DND-41 (cell line): ENCODE results near the gene OLIG2.

Experiments
- ATAC-seq: fragments of 200-7000 bp; cut with Tn5 transposase; 3 replicates; pipeline ENCODE4 v1.9.1; 2021; ENCODE audit warnings: low read depth; ENCODE audit not compliant: insufficient read depth
- DNase-seq: peaks from one replicate; pipeline ENCODE4 v3.0.0-alpha.2; 2020
- H2AFZ ChIP-seq: 2 replicates; pipeline ENCODE4 v1.6.0; 2012; ENCODE audit warnings: low read depth, low read length
- H3K27ac ChIP-seq: 2 replicates; pipeline ENCODE4 v1.5.1; 2012; ENCODE audit warnings: low read length, inconsistent platforms
- H3K27me3 ChIP-seq: fragments of 200-600 bp; sonication (generic); 2 replicates; pipeline ENCODE4 v1.6.0; 2012; ENCODE audit warnings: low read length, mild to moderate bottlenecking, inconsistent platforms; ENCODE audit not compliant: insufficient read depth, poor library complexity
- H3K36me3 ChIP-seq: 2 replicates; pipeline ENCODE4 v1.5.1; 2012; ENCODE audit warnings: low read length, inconsistent platforms; ENCODE audit not compliant: insufficient read depth
- H3K4me1 ChIP-seq: 2 replicates; pipeline ENCODE4 v1.5.1; 2012; ENCODE audit warnings: mild to moderate bottlenecking, low read length; ENCODE audit not compliant: insufficient read depth
- H3K4me2 ChIP-seq: 2 replicates; pipeline ENCODE4 v1.6.0; 2012; ENCODE audit warnings: mild to moderate bottlenecking, moderate library complexity, low read length, inconsistent platforms; ENCODE audit not compliant: insufficient read depth
- H3K4me3 ChIP-seq, 2 experiments: fragments of 200-600 bp in 1 of 2; shearing (Covaris generic) in 1 of 2; 2 replicates each; pipeline ENCODE4 v1.5.1; 2012 to 2016; ENCODE audit warnings: inconsistent platforms in 2 of 2, low read length in 2 of 2, mild to moderate bottlenecking in 2 of 2, low read depth in 1 of 2, moderate library complexity in 1 of 2
- H3K79me2 ChIP-seq: 2 replicates; pipeline ENCODE4 v1.6.0; 2012; ENCODE audit warnings: low read length, inconsistent platforms; ENCODE audit not compliant: insufficient read depth
- H3K9ac ChIP-seq: 2 replicates; pipeline ENCODE4 v1.6.0; 2012; ENCODE audit warnings: low read depth, mild to moderate bottlenecking, inconsistent platforms, low read length, moderate library complexity
- H3K9me3 ChIP-seq: 2 replicates; pipeline ENCODE4 v1.5.1; 2012; ENCODE audit warnings: low read length, moderate library complexity, mild to moderate bottlenecking, inconsistent platforms; ENCODE audit not compliant: insufficient read depth, severe bottlenecking
- H4K20me1 ChIP-seq: 2 replicates; pipeline ENCODE4 v1.6.0; 2012; ENCODE audit warnings: low read length; ENCODE audit not compliant: insufficient read depth
- CTCF ChIP-seq: IDR thresholded peaks from 2 replicates; pipeline ENCODE4 v1.5.1; 2012; ENCODE audit warnings: borderline replicate concordance, low read length, moderate library complexity, mild to moderate bottlenecking; ENCODE audit not compliant: poor library complexity, severe bottlenecking; ENCODE audit errors: extremely low read depth
- EZH2 ChIP-seq: IDR thresholded peaks from 3 replicates; pipeline ENCODE4 v1.6.1; 2012; ENCODE audit warnings: borderline replicate concordance, low read depth, mild to moderate bottlenecking, moderate library complexity, low read length, inconsistent platforms; ENCODE audit not compliant: severe bottlenecking

OLIG2 gene

GRCh38 chr21:33069243-33069642, 43.5 kb downstream of the OLIG2 start:
- H3K9me3 ChIP-seq, result no peaks in the 10 kb centered on the region
- TF ChIP-seq CTCF (no peak), EZH2 (no peak)
- no peak for ATAC-seq
- no peak overlapping the region for H2AFZ ChIP-seq
- H3K4me1 ChIP-seq, result peaks cover 10% of the 10 kb centered on the region
- H3K27ac ChIP-seq, result no peak overlapping the region
- H3K4me3 ChIP-seq, result no peak overlapping the region
- H3K36me3 ChIP-seq, result no peaks in the 10 kb centered on the region
- H4K20me1 ChIP-seq, result no peaks in the 10 kb centered on the region
- no peak for DNase-seq
- peaks cover 27% of the 10 kb centered on the region for H3K27me3 ChIP-seq
- no peak overlapping the region for H3K9ac ChIP-seq
- H3K79me2 ChIP-seq, result no peaks in the 10 kb centered on the region
- H3K4me2 ChIP-seq, result no peak overlapping the region

GRCh38 chr21:33069645-33069993, 43.9 kb downstream of the OLIG2 start:
- no peak for TF ChIP-seq CTCF
- no peak for TF ChIP-seq EZH2
- Histone ChIP-seq H3K4me1 (peaks cover 10% of the 10 kb centered on the region), H3K4me2 (no peak overlapping the region), H3K36me3 (no peaks in the 10 kb centered on the region), H3K9me3 (no peaks in the 10 kb centered on the region), H3K79me2 (no peaks in the 10 kb centered on the region), H4K20me1 (no peaks in the 10 kb centered on the region), H2AFZ (no peak overlapping the region), H3K27me3 (peaks cover 31% of the 10 kb centered on the region), H3K27ac (no peak overlapping the region), H3K9ac (no peak overlapping the region), H3K4me3 (no peak overlapping the region)
- ATAC-seq, result no peak
- no peak for DNase-seq

- no peak within 1 kb of the TSS for H3K4me2 ChIP-seq
- no peak within 1 kb of the TSS for H3K4me3 ChIP-seq
- H3K9me3 ChIP-seq, result no peaks in the 10 kb centered on the region
- no peaks in the 10 kb centered on the region for H4K20me1 ChIP-seq
- no peaks in the 10 kb centered on the region for H3K36me3 ChIP-seq
- no peak for DNase-seq
- H2AFZ ChIP-seq, result no peak within 1 kb of the TSS
- peaks cover 32% of the 10 kb centered on the region for H3K27me3 ChIP-seq
- TF ChIP-seq EZH2 (no peak), CTCF (no peak)
- peaks cover 10% of the 10 kb centered on the region for H3K4me1 ChIP-seq
- ATAC-seq, result no peak
- no peaks in the 10 kb centered on the region for H3K79me2 ChIP-seq
- no peak within 1 kb of the TSS for H3K27ac ChIP-seq
- H3K9ac ChIP-seq, result no peak within 1 kb of the TSS
These were observed 44.4 kb downstream of the OLIG2 start, which contains the start of gene OLIG1 for GRCh38 chr21:33069994-33070743. TSS of gene OLIG1 (plus strand) at chr21:33070141. CDS start at chr21:33070247, 106 bp downstream.

- no peak for ATAC-seq
- Histone ChIP-seq H2AFZ (no peak overlapping the region), H3K4me2 (no peak overlapping the region), H4K20me1 (no peaks in the 10 kb centered on the region), H3K4me3 (no peak overlapping the region), H3K79me2 (no peaks in the 10 kb centered on the region), H3K9me3 (no peaks in the 10 kb centered on the region), H3K27ac (no peak overlapping the region), H3K27me3 (peaks cover 35% of the 10 kb centered on the region), H3K4me1 (peaks cover 10% of the 10 kb centered on the region), H3K9ac (no peak overlapping the region), H3K36me3 (no peaks in the 10 kb centered on the region)
- no peak for DNase-seq
- TF ChIP-seq EZH2 (no peak), CTCF (no peak)
These were observed 44.9 kb downstream of the OLIG2 start for GRCh38 chr21:33070744-33070997.
